Neural progenitor cell (in vitro differentiated cells): ENCODE results near the gene MRTO4.
"Not testable (repeated sequence)": the region's sequence is repeated elsewhere in the genome, so short reads cannot be mapped to it uniquely, and the experiment has no call there.

Experiments used
- CTCF ChIP-seq: fragments of 200-600 bp; sonication (generic); IDR thresholded peaks from 2 replicates; pipeline ENCODE4 v1.5.1; 2017; ENCODE audit warnings: antibody characterized with exemption, mild to moderate bottlenecking
- EZH2phosphoT487 ChIP-seq: fragments of 200-600 bp; sonication (generic); IDR thresholded peaks from 2 replicates; pipeline ENCODE4 v1.6.1; 2017; ENCODE audit warnings: antibody characterized with exemption

- TF ChIP-seq CTCF, EZH2phosphoT487: not testable (repeated sequence)
Observed at GRCh38 chr1:19285366-19285765, 33.8 kb downstream of the MRTO4 start.
